NCI-H1930 (cell line): ENCODE results near the gene MRPL14.

ENCODE experiments used
- DNase-seq, 2 experiments: peaks; one replicate each; lab custom pipeline; 2025; lab: John Stamatoyannopoulos, UW

MRPL14 gene

DNA sequence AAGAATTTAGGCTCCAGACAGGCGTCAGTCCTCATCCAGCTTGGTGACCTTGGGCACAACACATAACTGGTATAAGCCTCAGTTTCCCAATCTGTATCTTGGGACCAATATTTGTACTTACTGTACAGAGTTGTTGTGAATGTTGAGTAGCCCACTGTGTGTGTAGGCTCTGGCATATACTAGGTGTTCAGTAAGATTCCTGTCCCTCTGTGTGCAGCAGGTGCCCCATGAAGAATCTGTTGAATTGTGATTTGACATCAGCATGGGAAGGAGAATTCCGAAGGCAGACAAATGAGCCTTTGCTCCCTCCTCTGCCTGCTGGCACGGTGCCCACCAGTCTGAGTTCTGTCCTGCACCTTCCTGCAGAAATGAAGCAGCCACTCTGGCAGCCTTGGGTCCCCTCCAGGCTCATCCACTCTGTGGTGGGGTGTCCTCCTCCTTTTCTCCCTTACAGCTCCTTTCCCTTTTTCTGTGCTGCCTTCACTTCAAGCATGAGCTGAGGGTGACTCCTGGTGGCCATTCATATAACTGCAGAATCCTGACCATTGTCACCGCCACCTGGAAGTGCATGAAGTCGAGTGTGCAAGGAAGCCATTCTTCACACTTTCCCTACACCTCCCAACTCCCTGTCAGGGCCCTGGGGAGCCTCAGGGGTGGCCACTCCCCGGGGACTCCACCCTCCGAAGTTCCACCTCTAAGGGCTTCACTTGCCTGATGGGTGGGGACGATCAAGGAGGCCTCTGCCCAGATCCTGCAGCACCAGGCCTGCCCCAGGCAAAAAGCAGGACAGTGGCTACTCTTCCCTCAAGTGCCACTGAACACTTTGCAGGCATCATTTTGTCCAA lies 48.2 kb downstream of the MRPL14 start:
- no peak for DNase-seq

DNA sequence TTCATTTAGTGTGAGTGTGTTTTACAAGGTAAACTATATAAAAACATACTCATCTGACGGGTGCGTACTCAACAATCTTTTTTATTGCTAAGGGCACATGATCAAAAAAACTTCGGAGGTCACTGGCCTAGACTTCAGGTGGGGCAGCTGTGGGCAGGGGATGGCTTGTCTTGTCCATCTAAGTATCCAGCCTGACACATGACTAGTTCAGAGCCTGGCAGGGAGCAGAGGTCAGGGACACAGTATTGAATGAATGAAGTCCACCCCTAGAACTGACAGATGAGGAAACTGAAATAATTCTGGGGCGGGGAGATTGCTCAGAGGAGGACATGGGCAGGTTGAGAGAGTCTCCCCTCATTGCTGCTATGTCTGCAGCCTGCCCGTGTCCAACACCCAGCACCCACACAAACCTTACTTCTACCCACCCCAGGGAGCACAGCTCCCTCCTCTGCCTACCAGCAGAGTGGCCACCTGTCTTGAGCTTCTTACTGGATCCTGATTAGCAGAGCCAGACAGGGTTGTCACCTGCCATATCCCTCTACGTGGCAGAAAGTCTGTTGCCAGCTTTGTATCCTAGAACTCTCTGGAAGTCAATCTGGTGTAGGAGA lies 48.9 kb downstream of the MRPL14 start:
- DNase-seq = no peak

DNA sequence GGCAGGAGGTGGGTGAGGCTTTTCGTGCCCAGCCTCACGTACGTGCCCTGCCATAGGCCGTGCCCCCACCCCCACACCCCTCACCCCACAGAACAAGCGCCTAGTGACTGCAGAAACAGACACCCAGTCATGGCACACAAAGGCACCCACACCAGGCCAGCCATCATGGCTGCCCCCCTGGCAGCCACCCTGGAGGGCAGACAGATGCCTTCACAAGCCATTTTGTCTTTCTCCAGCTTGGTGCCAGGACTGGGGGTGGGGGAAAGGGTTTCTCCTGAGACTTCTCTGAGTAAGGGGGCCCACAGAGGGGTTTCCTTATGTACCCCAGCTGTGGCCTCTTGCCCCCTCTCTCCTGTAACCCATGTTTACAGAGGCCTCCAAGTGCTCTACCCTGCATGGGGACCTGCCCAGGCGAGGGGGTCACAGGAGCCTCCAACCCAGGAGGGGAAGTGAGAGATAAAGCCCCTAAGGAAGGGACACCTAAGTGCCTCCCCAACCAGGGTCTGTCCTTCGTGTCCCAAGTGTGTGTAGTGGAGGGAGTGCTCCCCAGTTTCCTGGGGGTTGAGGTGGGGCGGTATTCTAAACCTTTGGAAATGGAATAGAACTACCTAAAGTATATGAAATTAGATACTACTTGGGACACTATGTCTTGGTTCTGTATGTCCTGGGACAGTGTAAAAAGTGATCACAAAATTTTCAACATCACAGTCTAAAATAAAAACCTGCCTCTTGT lies 49.9 kb downstream of the MRPL14 start:
- no peak for DNase-seq

DNA sequence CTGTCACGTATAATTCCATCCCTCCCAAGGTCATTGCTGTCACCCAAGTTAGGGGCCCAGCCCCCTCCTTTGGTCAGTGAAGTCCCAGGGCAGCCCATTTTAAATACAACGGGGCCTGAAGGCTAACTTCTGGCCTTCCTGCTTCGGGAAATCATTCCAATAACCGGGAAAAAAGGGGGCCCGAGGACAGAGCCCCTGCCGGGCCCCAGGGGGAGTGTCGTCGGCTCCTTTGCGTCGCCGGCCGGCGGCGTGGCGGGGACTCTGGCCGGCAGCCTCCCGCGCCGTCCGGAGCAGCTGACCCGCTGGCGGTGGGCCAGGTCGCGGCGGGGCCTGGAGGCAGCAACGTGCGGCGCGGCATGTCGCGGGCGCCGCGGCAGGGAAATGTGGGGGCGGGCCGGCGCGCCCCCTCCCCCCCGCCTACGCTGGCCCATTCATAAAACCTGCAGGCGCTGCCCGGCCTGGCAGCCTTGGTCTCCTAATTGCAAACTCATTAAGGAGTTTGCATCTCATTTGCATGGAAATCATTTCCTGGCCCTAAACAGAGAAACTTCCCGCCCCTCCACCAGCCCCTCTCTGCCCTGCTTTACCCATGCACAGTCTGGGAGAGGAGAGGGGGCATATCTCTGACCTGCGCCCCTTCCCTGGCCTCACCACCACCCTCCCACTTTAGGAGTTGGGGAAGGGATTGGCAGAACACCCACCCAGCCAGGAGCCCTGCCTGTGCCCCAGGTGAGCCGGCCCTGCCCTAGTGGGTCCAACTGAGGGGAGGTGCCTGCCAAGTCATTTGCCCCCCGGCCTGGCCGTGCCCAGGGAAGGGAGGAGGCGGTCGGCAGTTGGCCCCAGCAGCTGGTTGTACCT lies 50.7 kb downstream of the MRPL14 start:
- no peak for DNase-seq

DNA sequence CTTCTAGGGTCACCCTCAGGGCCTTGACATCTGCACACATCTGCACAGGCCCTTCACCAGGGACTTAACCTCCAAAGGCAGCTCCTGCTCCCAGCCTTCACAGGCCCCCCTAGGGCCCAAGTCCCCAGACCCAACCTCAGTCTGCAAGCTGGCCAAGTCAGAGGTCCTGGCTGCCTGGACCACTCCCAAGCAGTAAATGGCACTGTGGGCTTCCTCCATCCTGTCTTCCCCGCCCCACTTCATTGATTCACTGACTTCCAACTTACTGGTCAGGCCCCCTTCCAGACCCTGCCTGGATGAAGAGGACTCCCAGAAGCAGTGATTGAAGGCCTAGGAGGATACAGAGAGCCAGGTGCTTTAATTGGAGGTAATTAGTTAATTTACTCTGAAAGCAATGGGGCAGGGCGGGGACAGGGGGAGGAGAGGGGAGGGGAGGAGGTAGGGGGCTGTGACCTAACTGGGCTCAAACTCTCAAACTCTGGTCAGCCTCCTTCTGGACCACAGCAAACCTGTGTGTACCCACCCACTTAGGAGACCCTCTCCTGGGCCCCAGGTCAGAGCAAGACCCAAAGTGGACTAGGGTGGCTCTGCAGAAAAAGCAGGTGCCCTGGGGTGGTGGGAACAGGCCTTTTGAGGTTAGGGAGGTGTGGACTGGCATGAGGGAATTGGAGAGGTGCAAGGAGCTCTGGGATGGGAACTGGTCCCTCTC lies 51.5 kb downstream of the MRPL14 start:
- DNase-seq = no peak

DNA sequence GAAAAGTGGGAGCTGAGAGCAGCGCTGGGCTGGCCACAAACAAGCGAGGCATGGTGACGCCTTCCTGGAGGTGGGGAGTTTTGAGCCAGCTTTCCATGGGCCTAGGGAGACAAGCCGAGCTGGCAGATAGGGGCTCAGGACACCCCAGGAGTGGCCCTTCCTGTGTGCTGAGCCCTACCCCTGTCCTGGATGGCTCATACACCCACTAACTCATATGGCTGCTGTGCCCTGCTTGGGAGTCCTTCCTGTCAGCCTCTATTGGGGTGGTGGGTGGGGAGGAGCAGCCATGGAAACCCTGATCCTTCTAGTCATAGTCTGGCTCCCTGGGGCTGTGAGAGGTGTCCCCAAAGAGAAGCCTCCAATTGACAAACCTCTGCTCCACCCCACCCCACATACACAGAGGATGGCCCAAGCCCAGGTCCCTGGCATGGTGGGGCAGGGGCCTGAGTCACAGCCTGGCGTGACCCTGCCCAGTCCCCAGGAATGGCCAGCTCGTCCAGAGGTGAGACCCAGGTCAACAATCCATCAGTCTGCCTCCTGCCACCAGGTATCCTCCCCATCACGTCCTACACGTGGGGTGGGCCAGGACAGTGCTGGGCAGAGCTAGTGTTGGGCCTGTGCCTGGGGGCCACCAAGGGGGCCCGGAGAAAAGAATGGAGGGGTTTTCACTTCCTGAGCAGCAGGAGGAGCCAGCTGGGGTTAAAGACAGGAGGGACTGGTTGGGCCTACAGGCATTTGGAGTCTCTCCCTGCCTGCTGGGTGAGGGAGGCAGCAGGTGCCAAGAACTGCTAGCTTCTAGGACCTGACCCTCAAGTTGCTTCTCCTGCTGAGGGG lies 52.2 kb downstream of the MRPL14 start:
- no peak for DNase-seq

DNA sequence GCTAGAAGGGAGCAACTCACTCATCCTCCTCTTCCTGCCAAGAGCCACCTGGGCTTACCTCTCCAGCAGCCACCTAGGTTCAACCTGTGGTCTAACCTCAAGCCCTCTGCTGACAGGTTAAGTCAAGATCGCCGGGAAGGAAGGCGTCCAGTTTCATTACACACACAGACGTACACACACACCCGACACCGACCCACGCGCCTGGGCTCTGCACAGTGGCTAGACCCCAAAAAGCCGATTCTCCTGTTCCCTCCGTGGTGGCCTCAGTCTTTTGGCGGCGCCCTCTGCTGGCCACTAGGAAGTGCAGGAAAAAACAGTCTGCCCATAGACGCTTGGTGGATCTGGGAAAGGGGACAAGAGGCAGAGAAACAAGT lies 52.8 kb downstream of the MRPL14 start:
- DNase-seq = no peak

DNA sequence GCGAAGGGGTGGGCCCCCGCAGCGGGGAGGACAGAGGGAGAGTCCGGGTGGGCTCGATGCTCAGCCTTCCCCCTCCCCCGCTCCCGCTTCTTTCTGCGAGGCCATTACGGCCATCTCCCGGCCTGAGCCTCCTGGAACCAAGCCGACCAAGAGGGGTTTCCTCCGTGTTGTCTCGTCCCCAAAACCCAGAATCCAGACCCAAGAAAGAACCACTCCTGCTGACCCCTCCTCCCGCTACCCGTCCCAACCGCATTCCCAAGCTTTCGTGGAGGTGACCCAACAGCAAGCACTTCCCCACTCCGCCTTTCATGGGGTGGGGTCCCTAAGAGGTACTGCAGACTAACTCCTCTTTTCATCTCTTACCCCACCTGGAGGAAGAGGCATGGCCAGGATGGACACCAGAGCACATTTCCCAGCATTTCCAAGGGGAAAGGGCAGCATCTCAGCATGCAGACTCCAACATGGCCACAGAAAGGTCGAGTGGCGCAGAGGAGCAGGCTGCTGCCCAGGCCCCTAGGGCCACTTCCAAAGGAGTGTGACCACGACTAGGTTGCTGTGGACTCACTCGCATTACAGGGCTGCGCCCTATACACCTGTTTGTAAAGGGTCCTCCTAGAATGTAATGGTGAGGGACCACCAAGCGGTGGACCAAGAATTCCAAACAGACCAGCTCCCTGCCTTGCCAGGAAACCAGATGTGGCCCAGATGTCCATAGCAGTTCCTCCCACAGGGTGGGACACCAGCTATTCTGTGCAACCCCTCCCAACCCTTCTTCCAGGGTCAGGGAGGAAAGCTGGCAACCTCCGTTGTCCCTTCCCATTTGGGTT lies 53.4 kb downstream of the MRPL14 start:
- DNase-seq = no peak

DNA sequence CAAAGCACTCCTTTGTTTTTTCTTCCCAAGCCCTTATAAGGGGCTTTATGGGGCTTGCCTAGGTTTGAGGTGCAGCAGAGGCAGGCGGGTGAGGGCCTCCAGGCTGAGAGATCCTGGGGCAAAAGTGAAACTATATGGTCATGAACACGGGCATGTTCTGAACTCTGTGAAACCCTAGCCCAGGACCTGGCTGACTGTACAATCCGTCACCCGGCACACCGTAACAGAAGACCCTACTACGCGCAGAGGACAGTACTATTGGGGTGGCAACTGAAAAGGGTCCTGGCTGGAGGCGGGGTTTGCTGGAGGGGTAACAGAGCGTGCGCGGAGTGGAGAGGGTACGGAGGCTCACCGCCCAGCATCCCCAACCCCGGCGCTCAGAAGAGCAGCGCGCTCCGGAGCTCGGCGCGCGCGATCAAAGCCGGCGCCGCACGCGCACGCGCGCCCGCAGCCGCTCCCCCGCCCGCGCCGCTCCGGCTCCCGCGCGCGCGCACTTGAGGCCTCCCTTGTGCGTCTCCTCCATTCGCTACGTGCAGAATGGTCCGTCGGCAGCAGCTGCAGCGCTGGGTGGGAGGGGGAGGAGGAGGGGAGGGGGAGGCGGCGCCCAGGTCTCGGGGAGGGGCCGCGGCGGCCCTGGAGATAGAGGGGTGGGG lies 54.2 kb downstream of the MRPL14 start:
- no peak for DNase-seq

DNA sequence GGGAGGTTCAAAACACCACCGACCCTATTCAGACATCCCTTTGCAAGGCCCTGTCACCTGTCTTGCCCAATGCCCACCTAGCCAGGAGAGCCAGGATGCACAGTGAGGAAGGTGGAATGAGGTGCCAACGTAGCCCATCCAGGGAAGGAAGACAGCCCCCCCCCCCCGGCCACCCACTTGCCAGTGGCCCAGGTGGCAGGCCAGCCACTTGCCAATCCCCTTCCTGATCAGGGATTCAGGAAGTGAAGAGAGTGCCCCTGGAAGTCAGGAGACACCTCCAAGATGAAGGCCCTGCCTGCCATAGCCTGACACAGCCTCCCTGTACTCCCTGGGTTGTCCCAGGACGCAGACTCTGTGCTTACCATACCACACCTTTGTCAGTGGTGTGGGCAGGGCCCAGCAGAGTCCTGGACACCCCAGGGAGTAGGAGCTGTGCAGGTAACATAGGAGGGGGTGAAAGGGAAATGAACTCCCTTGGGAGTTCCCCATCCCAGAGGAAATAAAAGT lies 54.7 kb downstream of the MRPL14 start:
- DNase-seq = no peak

DNA sequence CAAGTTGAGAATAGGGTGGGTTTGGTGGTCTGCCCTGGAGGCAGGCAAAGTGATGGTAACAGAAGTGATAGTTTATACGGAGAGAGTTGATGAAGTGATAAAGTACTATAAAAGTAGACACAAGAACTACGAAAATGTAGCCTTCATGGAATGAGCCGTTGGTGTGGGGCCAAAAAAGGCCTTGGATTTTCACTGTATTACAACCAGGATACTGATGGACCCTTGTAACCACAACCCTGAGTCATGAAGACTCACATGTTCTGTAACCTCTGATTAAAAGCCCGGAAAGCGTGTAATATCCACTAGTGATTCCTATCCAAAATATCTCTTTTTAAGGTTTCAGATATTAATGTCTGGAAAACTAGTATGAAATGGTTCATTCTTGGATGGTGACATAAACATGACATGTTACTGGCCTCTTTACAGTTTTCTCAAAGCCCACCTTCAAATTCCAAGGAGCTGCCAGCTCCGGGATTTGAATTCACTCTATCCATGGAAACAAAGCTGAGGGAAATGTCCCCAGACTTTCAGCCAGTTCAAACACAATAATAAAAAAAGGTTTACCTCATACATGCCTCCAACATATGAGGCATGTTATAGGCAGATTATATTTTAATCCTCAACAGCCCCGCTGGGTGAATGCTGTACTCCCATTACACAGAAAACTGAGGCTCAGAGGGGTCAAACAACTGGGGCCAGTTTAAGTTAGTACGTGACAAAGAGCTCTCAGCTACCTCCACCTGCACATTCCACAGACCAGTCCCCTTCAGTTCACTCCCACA lies 55.4 kb downstream of the MRPL14 start:
- DNase-seq = no peak

DNA sequence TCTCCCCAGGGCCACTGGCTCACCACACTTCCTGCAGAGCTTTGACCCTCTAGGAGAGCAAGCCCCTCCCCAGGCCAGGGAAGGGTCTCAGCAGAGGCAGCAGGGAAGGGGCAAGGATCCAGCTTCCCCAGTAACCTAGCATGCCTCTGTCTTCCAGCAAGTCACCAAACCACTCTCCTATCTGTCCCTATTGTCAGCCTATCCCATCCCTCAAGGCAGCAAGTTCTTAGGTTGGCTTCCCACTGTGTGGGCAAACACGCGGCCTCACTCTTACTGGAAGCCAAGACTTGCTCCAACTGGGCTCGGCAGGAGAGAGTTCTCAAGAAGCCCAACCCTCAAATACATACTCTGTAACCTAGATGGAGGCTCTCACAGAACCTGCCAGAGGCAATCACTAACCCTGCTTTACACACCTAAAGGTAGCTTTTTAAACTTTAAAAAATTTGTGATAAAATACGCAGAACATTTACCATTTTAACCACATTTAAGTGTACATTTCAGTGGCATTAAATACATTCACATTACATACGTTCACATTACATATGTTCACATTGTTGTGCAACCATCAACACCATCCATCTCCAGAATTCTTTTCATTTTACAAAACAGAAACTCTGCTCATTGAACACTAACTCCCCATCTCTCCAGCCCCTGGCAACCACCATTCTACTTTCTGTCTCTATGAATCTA lies 58.5 kb downstream of the MRPL14 start:
- DNase-seq = no peak

DNA sequence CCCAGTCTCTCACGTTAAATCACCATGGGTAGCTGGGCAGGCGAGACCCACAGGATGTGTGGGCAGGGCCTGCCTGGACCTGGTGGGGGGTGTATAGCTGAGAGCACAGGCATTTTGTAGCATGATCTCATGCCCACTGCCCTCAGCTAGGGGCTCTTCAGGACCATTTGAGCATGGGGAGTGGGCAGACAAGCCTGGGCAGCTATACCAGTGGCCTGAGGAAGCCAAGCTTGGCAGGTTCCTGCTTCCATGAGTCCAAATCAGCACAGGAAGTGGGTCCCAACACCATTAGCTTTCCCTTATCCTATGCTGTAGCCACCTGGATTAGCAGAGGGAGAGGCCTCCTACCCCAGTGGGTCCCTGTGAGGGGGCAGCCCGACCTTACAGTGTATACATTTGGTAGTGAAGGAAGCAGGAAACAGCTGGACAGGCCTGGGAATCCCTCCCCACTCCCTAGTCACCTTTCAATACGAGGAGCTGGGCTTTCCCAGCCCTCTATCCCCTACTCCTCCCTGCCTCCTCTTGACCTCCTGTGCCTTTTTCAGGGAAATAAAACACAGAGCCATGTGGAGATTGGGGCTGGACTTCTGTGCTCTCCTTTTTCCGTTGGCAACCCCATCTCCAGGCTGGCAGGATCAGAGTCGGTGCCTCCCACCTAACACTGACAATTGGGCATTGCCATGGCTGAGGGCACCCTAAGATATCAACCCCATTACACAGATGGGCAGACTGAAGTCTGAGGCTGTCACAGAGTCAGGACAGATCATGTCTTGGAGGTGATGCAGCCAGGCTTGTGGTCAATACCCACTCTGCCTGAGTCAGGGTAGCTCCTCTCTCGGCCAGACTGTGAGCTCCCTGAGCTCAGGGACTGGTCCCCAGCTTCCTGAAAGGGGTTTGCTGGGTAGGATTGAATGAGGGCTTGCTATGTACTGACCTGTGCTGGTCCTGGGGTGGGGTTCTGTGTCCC lies 59.8 kb downstream of the MRPL14 start:
- DNase-seq = no peak

DNA sequence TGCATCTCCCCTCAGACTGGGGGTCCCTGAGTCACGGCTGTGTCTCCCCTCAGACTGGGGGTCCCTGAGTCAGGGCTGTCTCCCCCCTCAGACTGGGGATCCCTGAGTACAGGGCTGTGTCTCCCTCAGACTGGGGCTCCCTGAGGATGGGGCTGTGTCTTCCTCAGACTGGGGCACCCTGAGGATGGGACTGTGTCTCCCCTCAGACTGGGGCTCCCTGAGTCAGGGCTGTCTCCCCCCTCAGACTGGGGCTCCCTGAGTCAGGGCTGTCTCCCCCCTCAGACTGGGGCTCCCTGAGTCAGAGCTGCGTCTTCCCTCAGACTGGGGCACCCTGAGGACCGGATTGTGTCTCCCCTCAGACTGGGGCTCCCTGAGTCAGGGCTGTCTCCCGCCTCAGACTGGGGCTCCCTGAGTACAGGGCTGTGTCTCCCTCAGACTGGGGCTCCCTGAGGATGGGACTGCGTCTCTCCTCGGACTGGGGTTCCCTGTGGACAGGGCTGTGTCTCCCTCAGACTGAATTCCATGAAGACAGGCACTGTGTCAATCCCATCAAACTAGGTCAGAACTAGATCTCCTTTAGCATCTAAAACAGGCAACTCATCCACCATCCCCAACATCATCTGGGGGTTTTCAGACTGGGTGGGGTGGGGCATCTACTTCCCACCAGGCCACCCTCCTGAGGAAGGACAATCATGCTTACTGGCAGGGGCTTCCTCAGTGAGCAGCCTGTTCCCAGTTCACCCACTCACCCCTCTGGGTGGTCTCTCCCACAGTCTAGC lies 60.7 kb downstream of the MRPL14 start:
- DNase-seq = no peak

DNA sequence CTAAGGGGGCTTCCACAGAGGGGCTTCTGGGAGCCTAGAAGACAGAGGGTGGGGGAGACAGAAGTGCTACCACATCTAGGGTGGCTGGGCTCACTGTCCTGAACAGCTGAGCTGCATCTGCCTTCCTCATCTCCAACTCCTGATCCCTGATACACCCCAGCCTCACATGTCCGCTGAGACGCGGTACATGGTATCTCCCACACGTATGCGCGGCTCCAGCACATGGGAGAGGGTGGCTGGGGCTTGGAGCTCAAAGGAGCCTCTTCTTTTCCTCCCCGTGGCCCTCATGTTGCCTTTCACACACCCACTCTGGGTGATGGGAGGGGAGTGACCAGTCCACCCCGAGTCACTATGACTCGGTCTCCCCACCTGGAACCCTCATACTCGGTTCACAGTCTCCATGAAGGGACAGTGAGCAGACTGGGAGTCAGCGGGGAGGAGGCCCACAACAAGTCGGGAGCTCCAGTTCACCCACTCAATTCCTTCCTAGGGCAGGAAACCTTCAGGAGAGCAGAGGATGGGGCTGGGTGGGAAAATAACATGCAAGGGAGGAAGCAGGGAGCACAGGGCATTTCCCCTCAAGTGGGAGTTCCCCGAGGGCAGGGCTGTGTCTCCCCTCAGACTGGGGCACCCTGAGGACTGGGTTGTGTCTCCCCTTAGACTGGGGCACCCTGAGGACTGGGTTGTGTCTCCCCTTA lies 61.7 kb downstream of the MRPL14 start:
- DNase-seq = no peak
